Neural progenitor cell (in vitro differentiated cells): ENCODE results near the gene EEIG2. TPM values are rescaled to one million over a fixed set of nuclear protein-coding genes. Genes with fewer than 3 reads are reported as not detected.
"Not testable (repeated sequence)": the region's sequence is repeated elsewhere in the genome, so short reads cannot be mapped to it uniquely, and the experiment has no call there.

Experiments
- DNase-seq: peaks from one replicate; pipeline ENCODE4 v3.0.0-alpha.2; 2016; ENCODE audit warnings: low spot score
- H2AFZ ChIP-seq: fragments of 200-600 bp; sonication (generic); replicated peaks from 2 replicates; pipeline ENCODE4 v1.6.1; 2016; ENCODE audit warnings: antibody characterized with exemption
- H3F3A ChIP-seq: fragments of 200-600 bp; sonication (generic); 2 replicates; pipeline ENCODE4 v1.6.1; 2016; ENCODE audit warnings: antibody characterized with exemption, low read depth
- H3K27ac ChIP-seq: fragments of 200-600 bp; sonication (generic); 2 replicates; pipeline ENCODE4 v1.5.1; 2016; ENCODE audit warnings: mild to moderate bottlenecking
- H3K27me3 ChIP-seq: fragments of 200-600 bp; sonication (generic); 2 replicates; pipeline ENCODE4 v1.6.1; 2016; ENCODE audit warnings: mild to moderate bottlenecking, moderate library complexity
- H3K36me3 ChIP-seq: fragments of 200-600 bp; sonication (generic); 2 replicates; pipeline ENCODE4 v1.5.1; 2016
- H3K4me1 ChIP-seq: fragments of 200-600 bp; sonication (generic); 2 replicates; pipeline ENCODE4 v1.6.1; 2016; ENCODE audit warnings: mixed run types
- H3K4me2 ChIP-seq: fragments of 200-600 bp; sonication (generic); 2 replicates; pipeline ENCODE4 v1.6.1; 2016
- H3K4me3 ChIP-seq: fragments of 200-600 bp; sonication (generic); 2 replicates; pipeline ENCODE4 v1.5.1; 2016
- H3K79me2 ChIP-seq: fragments of 200-600 bp; sonication (generic); 2 replicates; pipeline ENCODE4 v1.6.1; 2016; ENCODE audit warnings: low read depth
- H3K9ac ChIP-seq: fragments of 200-600 bp; sonication (generic); 2 replicates; pipeline ENCODE4 v1.6.1; 2016
- H3K9me3 ChIP-seq: fragments of 200-600 bp; sonication (generic); 2 replicates; pipeline ENCODE4 v1.5.1; 2016; ENCODE audit warnings: low read depth
- H4K20me1 ChIP-seq: fragments of 200-600 bp; sonication (generic); 2 replicates; pipeline ENCODE4 v1.6.1; 2016; ENCODE audit warnings: low read depth
- H3K27ac Mint-ChIP-seq: 3 replicates; pipeline ENCODE4 v1.8.0; 2021; ENCODE audit warnings: mixed read lengths
- H3K27me3 Mint-ChIP-seq: 2 replicates; pipeline ENCODE4 v1.8.0; 2022; ENCODE audit warnings: low read depth, mild to moderate bottlenecking, inconsistent platforms, moderate library complexity, mixed read lengths; ENCODE audit not compliant: insufficient read depth
- H3K36me3 Mint-ChIP-seq: 3 replicates; pipeline ENCODE4 v1.8.0; 2021; ENCODE audit warnings: mixed read lengths
- H3K4me1 Mint-ChIP-seq: 3 replicates; pipeline ENCODE4 v1.8.0; 2021; ENCODE audit warnings: mixed read lengths
- H3K4me3 Mint-ChIP-seq: 3 replicates; pipeline ENCODE4 v1.8.0; 2021; ENCODE audit warnings: mild to moderate bottlenecking, moderate library complexity, mixed read lengths
- H3K9me3 Mint-ChIP-seq: 3 replicates; pipeline ENCODE4 v1.8.0; 2020; ENCODE audit warnings: mixed read lengths
- EZH2 ChIP-seq: fragments of 200-600 bp; sonication (generic); IDR thresholded peaks from 2 replicates; pipeline ENCODE4 v1.6.1; 2017; ENCODE audit warnings: antibody characterized with exemption, mild to moderate bottlenecking, moderate library complexity
- EZH2phosphoT487 ChIP-seq: fragments of 200-600 bp; sonication (generic); IDR thresholded peaks from 2 replicates; pipeline ENCODE4 v1.6.1; 2017; ENCODE audit warnings: antibody characterized with exemption
- total RNA-seq: library from RNA; depleted of rRNA; stranded (reverse); fragments of >200 nt; gene quantifications from 2 replicates; pipeline ENCODE4 v1.2.3, GENCODE V29; 2015; ENCODE audit warnings: low replicate concordance
- TF ChIP-seq, protein P1 (sequence below): fragments of 200-600 bp; sonication (generic); IDR thresholded peaks from 2 replicates; pipeline ENCODE4 v1.5.1; 2017; ENCODE audit warnings: antibody characterized with exemption, mild to moderate bottlenecking

EEIG2 gene
- total RNA-seq, 1 donor from 2014 or later = 8.8 TPM

DNA sequence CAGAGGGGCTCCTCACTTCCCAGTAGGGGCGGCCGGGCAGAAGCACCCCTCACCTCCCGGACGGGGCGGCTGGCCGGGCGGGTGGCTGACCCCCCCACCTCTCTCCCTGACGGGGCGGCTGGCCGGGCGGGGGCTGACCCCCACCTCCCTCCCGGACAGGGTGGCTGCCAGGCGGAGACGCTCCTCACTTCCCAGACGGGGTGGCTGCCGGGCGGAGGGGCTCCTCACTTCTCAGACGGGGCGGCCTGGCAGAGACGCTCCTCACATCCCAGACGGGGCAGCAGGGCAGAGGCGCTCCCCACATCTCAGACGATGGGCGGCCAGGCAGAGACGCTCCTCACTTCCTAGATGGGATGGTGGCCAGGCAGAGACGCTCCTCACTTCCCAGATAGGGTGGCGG, 23.9 kb upstream of the EEIG2 start:
- not testable (repeated sequence) for H3K27ac Mint-ChIP-seq, H3K79me2 ChIP-seq, H3K4me3 ChIP-seq, H2AFZ ChIP-seq, H3F3A ChIP-seq, H3K27me3 Mint-ChIP-seq, H3K4me1 Mint-ChIP-seq, H3K4me3 Mint-ChIP-seq, H3K4me2 ChIP-seq, H3K27ac ChIP-seq, H4K20me1 ChIP-seq, H3K9me3 Mint-ChIP-seq, H3K36me3 ChIP-seq, H3K36me3 Mint-ChIP-seq, DNase-seq, H3K27me3 ChIP-seq, H3K4me1 ChIP-seq, H3K9ac ChIP-seq, H3K9me3 ChIP-seq

DNA sequence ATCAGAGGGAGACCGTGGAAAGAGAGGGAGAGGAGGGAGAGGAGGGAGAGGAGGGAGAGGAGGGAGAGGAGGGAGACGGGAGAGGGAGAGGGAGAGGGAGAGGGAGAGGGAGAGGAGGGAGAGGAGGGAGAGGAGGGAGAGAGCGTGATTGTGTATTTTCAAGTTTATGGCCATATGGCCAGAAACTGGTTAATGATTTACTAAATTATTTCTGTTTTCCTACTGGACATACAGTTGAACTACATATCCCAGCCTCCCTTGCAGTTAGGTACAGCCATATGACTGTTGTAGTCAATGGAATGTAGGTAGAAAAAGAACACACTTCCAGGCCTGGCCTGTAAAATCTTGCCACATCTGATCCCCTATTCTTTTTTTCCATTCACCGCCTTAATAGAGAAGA, 23.1 kb upstream of the EEIG2 start:
- DNase-seq, H3K4me3 Mint-ChIP-seq, H3K27me3 ChIP-seq, H3K36me3 Mint-ChIP-seq, H3K4me2 ChIP-seq, H3K4me3 ChIP-seq, H3K27me3 Mint-ChIP-seq, H3K36me3 ChIP-seq, H3K9ac ChIP-seq, H3F3A ChIP-seq, H3K4me1 Mint-ChIP-seq, H2AFZ ChIP-seq, H3K27ac ChIP-seq, H3K4me1 ChIP-seq, H3K9me3 Mint-ChIP-seq, H3K9me3 ChIP-seq, H3K79me2 ChIP-seq, H4K20me1 ChIP-seq, H3K27ac Mint-ChIP-seq: not testable (repeated sequence)

DNA sequence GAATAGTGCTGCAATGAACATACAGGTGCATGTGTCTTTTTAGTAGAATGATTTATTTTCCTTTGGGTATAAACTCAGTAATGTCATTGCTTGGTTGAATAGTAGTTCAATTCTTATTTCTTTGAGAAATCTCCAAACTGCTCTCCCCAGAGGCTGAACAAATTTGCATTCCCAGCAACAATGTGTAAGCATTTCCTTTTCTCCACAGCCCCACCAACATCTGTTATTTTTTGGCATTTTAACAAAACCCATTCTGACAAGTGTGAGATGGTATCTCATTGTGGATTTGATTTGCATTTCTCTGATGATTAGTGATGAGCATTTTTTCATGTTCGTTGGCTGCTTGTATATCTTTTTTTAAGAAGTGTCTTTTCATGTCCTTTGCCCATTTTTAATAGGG, 21.9 kb upstream of the EEIG2 start:
- H3K79me2 ChIP-seq = no peaks in the 10 kb centered on the region
- no peak overlapping the region for H3K4me2 ChIP-seq
- peaks cover 3% of the 10 kb centered on the region for H3K9me3 Mint-ChIP-seq
- no peak for DNase-seq
- H3K27ac ChIP-seq = no peak overlapping the region
- H3K27ac Mint-ChIP-seq = no peak overlapping the region
- TF ChIP-seq EZH2phosphoT487 (no peak), EZH2 (no peak)
- TF ChIP-seq, protein P1, sequence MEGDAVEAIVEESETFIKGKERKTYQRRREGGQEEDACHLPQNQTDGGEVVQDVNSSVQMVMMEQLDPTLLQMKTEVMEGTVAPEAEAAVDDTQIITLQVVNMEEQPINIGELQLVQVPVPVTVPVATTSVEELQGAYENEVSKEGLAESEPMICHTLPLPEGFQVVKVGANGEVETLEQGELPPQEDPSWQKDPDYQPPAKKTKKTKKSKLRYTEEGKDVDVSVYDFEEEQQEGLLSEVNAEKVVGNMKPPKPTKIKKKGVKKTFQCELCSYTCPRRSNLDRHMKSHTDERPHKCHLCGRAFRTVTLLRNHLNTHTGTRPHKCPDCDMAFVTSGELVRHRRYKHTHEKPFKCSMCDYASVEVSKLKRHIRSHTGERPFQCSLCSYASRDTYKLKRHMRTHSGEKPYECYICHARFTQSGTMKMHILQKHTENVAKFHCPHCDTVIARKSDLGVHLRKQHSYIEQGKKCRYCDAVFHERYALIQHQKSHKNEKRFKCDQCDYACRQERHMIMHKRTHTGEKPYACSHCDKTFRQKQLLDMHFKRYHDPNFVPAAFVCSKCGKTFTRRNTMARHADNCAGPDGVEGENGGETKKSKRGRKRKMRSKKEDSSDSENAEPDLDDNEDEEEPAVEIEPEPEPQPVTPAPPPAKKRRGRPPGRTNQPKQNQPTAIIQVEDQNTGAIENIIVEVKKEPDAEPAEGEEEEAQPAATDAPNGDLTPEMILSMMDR = no peak
- H3K36me3 ChIP-seq = no peaks in the 10 kb centered on the region
- no peaks in the 10 kb centered on the region for H3K9me3 ChIP-seq
- no peaks in the 10 kb centered on the region for H3K4me1 ChIP-seq
- no peaks in the 10 kb centered on the region for H4K20me1 ChIP-seq
- H3K9ac ChIP-seq = no peak overlapping the region
- peaks cover 2% of the 10 kb centered on the region for H3K27me3 Mint-ChIP-seq
- H3K27me3 ChIP-seq = no peaks in the 10 kb centered on the region
- H3K4me3 ChIP-seq = no peak overlapping the region
- no peak overlapping the region for H3K4me3 Mint-ChIP-seq
- H3K4me1 Mint-ChIP-seq = peaks cover 7% of the 10 kb centered on the region
- no peaks in the 10 kb centered on the region for H3K36me3 Mint-ChIP-seq
- no peaks in the 10 kb centered on the region for H3F3A ChIP-seq
- H2AFZ ChIP-seq = no peak overlapping the region

DNA sequence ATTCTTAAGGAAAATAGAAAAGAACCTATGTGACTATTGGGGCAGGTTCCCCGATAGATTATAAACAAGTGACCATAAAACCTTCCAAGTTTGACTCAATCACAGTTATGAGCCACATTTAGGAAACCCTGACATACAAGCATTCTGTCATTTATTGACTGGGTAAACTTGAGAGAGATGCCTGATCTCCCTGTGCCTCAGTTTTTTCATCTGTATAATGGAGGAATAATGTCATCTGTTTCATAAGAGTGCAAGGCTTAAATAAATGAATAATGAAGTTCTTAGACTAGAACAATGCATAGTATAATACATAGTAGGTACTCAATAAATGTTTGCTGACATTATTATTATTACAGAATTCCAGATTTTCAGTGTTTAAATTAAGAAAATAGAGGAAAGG, 18.9 kb upstream of the EEIG2 start:
- Mint-ChIP-seq H3K27me3 (peaks cover 2% of the 10 kb centered on the region), H3K36me3 (no peaks in the 10 kb centered on the region), H3K4me1 (no peaks in the 10 kb centered on the region), H3K4me3 (no peak overlapping the region), H3K27ac (no peak overlapping the region), H3K9me3 (peaks cover 6% of the 10 kb centered on the region)
- DNase-seq = no peak
- Histone ChIP-seq H3K4me3 (no peak overlapping the region), H3K9ac (no peak overlapping the region), H3K27me3 (no peaks in the 10 kb centered on the region), H3K79me2 (no peaks in the 10 kb centered on the region), H3K36me3 (no peaks in the 10 kb centered on the region), H3K27ac (no peak overlapping the region), H3K9me3 (no peaks in the 10 kb centered on the region), H4K20me1 (no peaks in the 10 kb centered on the region), H2AFZ (no peak overlapping the region), H3K4me2 (no peak overlapping the region), H3K4me1 (no peaks in the 10 kb centered on the region), H3F3A (no peaks in the 10 kb centered on the region)
- TF ChIP-seq, protein P1 = no peak
- TF ChIP-seq EZH2phosphoT487 (no peak), EZH2 (no peak)
